GM21360 (cell line): ENCODE data around the gene ADTRP.
"Not testable (repeated sequence)": the region's sequence is repeated elsewhere in the genome, so short reads cannot be mapped to it uniquely, and the experiment has no call there.

ENCODE experiments used
- ATAC-seq: cut with Tn5 transposase; IDR thresholded peaks from one replicate; pipeline ENCODE4 v1.9.1; 2021; ENCODE audit warnings: mild to moderate bottlenecking, moderate library complexity; ENCODE audit not compliant: unreplicated experiment

ADTRP gene

DNA sequence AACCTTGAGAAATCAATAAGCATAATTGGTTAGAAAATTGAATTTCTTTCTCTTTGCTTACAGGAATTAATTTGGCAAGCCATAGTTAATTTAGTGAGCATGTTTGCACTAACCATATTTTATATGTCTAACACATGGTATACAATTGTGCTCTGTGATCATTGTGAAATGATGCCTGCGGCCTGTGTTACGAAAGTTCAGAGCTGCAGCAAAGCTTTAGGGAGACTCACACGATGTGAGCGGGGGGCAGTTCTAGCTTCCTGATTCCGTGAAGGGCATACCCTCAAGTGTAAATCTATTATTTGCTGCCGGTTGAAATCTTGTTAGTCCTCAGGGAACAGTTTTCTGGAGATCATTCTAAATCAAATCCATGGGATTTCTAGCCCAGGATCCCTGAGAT, 25.5 kb upstream of the ADTRP start:
- ATAC-seq = no peak

GRCh38 chr6:11803591-11803971, 25.0 kb upstream of the ADTRP start:
- no peak for ATAC-seq

DNA sequence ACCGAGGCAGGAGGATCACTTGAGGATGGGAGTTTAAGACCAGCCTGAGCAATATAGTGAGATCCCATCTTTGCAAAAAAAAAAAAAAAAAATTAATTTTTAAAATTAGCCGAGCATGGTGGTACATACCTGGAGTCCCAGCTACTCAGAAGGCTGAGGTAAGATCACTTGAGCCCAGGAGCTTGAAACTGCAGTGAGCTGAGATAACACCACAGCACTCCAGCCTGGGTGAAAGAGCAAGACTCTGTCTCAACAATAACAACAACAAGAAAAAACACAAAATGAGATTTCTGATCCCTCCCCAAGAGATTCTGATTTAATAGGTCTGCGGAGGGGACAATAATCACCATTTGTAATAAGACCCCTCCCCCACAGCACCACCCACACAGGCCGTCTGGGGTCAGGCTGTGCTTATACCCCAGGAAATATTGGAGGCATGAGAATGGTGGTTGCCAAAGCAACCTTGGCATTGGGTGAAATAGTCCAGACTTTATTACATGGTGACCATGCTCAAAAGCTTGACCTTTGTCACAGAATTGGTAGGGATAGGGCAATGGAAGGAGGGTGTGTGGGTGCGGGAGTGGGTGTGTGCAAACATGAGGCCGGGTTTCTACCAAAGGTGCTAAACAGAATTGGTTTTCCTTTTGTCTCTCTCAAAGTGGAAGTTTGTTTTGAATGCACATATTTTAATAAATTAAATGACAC, 24.4 kb upstream of the ADTRP start:
- no peak for ATAC-seq

DNA sequence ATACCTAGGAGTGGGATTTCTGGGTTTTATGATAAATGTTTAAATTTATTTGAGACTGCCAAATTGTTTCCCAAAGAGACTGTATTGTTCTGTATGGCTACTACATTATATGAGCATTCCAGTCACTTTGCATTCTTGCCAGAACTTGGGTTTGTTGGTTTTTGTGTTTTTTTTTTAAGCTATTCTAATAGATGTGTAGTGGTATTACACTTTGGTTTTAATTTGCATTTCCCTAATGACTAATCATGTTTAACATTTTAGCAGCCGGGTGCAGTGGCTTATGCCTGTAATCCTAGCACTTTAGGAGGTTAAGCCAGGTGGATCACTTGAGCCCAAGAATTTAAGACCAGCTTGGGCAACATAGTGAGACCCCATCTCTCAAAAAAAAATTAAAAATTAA, 21.9 kb upstream of the ADTRP start:
- ATAC-seq = not testable (repeated sequence)

DNA sequence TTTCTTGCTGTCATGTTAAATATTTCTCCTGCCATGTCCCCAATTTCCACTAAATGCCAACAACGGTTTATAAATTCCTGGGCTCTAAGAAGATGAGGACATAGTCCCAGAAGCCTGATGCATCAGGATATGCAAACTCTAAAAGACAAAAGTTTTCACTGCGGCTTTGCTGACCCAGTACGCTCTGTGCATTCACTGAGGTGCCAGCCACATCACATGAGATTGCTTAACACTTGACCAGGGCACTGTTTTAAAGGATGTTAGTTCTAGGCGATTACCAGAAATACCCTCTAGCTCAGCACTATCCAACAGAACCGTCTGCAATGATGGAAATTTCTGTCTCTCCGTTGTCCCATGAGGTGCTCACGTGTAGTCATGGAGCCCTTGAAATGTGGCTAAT, 19.9 kb upstream of the ADTRP start:
- ATAC-seq = no peak

DNA sequence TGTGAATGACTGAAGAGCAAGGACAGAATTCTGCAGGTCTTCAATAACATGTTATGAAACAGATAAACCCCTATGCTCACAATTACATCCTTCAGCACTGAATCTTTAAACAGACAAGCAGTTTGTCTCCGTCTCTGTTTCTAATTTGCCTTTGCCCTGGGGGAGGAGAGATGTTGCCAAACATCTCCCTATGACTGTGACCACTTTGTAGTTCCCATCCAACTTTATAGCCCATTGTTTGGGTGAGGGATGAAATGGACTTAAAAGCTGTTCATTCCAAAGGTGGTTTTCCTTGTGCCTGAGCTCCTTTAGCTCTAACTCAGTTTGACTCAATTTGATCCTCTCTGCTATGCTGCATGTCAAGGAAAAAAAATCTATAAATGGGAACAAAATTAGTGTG, 19.5 kb upstream of the ADTRP start:
- ATAC-seq = no peak

- ATAC-seq = no peak
Observed at GRCh38 chr6:11796829-11797228, 18.2 kb upstream of the ADTRP start.

GRCh38 chr6:11795403-11795802, 16.8 kb upstream of the ADTRP start:
- ATAC-seq = no peak

- ATAC-seq = no peak
Observed at GRCh38 chr6:11793277-11793676, 14.7 kb upstream of the ADTRP start.

DNA sequence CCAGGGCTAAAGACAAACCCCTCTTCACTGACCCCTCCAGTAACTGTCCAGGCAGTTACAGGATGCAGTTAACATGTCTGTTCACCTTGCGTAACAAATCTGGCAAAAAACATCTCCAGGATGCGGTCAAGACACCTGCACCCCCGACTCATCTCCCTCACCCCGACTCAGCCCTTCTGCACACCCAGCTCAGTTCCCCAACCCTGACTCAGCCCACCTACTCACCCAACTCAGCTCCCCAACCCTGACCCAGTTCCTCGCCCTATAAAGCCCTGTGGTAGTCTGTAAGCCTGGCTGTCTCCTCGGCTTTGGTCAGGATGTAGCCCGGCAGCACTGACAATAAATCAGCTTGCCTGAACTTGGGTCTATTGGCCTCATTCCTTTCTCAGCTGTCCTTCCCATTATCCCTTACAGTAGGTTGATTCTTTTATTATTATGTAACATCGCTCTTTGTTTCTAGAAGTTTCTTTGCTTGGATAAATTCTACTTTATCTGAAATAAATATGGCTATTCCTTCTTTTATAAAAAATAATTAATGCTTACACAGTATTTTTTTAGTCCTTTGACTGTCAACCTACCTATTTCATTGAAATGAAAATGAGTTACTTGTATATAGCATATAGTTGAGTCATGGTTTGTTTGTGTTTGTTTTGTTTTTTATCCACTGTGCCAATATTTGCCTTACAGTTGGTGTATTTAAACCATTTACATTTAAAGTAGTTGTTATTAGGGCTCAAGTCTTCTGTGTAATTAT, 12.9 kb upstream of the ADTRP start:
- ATAC-seq = no peak

DNA sequence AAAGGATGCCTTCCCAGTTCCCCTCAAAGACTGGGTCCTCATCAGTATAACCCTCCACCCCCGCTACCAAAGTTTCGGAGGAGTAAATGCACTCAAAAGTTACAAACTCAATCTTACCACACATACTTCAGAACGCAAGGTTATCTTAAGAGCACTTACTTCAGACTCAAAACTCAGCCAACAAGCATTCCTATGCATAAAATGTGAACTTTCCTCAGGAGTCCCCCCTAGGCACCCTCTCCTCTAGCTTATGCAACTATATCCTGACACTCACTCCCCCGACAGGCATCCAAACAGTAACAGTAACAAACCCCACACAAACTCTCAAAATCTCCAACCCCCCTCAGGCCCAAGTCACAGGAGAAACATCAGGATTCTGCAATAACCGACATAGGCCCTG, 11.1 kb upstream of the ADTRP start:
- no peak for ATAC-seq

DNA sequence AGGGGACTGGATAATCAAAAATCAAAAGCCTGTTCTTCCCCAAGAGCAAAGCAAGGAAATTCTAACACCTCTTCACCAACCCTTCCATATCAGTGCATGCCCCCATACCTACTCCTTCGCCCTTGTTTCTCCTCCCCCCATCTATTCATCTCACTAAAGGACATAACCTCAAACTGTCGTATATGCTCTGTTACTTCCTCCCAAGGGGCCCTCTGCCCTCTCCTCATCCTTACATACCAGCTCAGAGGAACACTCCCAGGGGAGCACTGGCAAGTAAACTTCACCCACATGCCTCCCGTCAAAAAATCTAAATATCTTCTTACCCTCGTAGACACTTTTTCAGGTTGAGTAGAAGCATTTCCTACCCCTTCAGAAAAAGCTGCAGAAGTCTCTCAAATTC, 9.4 kb upstream of the ADTRP start:
- no peak for ATAC-seq

DNA sequence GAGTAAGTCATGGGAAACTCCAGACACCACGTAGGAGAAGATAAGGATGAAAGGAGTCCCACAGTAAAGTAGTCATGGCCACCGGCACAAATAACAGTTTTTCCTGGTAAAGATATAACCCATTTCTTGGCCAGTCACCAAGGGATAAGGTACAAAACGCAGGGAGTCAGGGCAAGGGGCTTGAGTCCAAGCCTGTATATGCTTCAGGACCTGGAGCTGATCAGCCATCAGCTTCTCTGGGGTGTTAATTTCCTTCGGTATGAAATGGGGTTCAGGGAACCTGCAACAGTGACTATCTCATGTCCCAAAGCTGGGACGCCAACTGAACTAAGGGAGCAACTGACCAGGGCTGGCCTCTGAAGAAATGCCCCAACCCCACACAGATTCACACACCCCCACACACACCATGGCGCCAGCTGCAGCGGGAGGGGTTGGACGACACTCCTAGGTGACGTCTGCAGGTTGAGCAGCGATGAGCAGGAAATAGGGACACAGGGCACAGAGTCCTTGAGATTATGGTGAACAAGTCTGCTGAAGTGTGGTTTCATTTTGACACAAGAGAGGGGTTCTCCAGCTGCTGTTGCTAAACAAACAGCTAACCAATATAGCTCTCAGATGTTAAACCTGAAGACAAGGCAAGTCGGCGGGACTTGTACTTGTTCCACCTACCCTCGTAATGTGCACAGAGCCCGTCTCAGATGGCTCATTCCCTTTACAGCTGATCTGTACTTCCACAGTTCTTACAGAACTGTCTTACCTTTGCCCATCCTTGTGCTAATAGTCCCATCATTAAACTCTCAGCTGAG, 7.4 kb upstream of the ADTRP start:
- peak; percentile 92 for ATAC-seq

DNA sequence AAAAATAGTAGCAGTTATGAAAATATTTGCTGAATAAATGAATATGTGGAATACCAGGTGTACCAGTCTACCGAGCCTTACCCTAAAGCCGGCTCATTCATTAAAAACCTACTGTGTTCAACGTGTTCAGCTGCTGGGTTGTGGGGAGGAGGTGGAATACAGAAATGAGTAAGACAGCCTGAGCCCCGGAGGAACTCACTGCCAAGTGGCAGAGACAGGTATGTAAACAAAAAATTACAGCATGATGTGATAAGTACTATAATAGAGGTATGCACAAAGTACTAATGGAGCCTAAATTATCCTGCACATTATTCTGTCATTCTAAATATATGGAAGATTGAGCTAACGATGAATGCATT, 6.8 kb upstream of the ADTRP start:
- ATAC-seq = peak; percentile 55

DNA sequence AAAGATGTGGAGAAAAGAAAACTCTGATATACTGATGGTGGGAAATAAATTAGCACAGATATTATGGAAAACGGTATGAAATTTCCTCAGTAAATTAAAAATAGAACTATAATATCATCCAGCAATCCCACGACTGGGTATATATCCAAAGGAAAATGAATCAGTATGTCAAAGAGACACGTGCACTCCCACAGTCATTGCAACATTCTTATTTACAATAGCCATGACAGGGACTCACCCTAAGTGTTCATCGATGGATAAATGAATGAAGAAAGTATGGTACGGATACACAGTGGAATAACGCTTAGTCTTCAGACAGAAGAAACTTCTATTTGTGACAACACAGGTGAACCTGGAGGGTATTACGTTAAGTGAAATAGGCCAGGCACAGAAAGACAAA, 5.7 kb upstream of the ADTRP start:
- no peak for ATAC-seq

- no peak for ATAC-seq
Observed at GRCh38 chr6:11783524-11784064, 5.0 kb upstream of the ADTRP start.

- no peak for ATAC-seq
Observed at GRCh38 chr6:11782524-11782923, 3.9 kb upstream of the ADTRP start.

DNA sequence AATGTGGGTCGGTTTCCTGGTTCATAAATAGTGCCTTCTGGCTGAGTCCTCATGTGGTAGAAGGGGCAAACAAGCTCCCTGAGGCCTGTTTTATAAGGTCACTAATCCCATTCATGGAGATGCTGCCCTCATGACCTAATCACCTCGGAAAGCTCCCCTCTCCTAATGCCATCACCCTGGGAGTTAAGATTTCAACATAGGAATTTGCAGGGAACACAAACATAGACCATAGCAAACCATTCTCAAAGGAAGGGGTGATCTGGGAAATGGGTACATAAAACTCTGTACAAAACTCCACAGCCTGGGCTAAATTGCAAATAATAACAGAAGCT, 1.5 kb upstream of the ADTRP start:
- ATAC-seq = no peak

DNA sequence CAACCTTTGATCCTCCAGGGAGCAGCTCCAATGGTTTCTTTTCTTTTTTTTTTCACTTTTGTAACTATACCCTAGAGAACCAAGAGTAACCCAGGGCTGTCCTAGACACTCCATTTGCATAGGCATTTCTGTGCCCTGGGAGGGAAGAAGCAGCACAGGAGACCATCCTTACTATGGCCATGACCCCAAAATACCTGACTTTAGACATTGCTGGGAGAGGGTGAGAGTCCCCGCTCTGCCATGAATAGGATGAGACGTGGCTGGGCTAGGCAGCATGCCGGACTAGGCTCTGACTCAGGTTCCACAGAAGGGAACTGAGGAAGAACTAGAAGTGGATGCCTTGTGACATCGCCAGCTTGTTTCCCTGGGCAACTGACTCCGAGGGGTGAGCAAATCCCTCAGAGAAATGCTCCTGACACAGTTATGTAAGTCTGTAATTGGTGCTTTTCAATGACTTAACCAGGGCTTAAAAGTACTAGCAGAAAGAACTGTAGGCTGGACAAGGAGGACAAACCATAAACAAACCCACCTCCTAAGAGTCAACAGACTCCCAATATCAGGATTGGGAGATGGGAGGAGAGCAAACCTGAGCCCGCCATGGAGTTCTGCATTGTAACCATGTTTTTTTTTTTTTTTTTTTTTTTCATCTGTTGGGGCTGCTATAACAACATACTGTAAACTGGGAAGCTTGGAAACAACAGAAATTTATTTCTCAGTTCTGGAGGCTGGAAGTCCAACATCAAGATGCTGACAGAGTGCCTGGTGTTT, 910 bp upstream of the ADTRP start:
- ATAC-seq = no peak

DNA sequence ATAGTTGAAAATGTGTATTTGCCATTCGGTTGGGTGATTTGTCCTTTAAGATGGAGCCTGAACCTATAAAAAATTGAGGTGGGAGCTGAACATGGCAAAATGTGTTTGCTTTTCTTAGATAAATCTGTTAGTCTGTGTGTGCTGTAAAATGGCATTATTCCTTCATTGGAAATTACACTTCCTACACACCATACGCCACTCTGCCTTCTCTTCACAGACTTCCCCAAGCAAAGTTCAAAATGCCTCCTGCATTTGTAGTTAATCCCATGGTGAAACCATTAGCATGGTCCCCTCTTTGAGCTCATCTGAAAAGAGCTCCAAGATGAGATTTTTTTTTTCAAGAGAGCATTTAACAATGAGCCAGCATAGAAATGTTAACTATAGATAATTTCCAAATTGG, 567 bp downstream of the ADTRP start:
- no peak for ATAC-seq

GRCh38 chr6:11775791-11776409, 2.7 kb downstream of the ADTRP start:
- no peak for ATAC-seq
